MM.1S (cell line): ENCODE results near the gene RASSF1.

ENCODE experiments used
- EZH2 ChIP-seq: fragments of 300-600 bp; sonication (generic); optimal IDR thresholded peaks from 2 replicates; pipeline ENCODE3; 2017; ENCODE audit warnings: low read depth, mild to moderate bottlenecking, antibody characterized with exemption, low read length, mixed read lengths
- TF ChIP-seq, protein P1 (sequence below): fragments of 300-600 bp; sonication (generic); IDR thresholded peaks from 2 replicates; pipeline ENCODE4 v1.5.1; 2016; ENCODE audit warnings: antibody characterized with exemption, low read length, mixed read lengths

DNA sequence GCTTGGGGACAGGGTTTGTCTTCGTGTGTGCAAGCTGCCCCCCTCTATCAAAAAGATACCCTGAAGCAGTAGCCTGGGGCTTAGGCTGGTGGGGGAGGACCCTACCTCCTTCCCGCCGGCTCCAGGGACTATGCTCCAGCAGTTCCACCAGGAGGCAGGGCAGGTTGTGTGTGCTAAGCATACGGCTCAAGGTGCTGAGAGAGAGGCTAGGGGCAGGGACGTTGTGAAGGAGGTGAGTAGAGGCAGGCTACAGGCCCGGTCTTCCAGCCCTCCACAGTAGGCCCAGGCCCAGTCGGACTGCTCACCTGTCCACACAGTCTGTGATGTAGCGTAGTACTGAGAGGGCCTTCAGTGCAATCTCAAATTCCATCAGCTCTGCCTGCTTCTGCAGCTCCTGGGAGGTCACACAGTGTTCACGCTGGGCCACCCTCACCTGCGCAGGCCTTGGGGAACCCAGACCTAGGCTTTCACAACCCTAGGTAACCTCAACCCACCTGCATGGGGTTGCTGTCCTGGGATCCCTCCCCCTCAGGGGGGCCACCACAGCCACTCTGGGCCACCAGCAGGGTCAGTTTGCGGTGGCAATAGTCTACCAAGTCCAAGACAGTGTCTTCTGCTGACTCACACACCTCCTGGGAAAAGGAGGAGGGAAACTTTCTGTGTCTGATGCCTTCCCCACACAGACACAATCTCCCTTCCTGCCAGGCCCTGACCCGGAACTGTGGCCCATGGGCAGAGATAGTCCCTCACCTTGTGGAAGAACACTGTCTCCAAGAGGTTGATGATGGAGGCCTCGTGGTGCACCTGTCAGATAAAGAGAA is 2.4 kb upstream of the RASSF1 start:
- TF ChIP-seq, protein P1, sequence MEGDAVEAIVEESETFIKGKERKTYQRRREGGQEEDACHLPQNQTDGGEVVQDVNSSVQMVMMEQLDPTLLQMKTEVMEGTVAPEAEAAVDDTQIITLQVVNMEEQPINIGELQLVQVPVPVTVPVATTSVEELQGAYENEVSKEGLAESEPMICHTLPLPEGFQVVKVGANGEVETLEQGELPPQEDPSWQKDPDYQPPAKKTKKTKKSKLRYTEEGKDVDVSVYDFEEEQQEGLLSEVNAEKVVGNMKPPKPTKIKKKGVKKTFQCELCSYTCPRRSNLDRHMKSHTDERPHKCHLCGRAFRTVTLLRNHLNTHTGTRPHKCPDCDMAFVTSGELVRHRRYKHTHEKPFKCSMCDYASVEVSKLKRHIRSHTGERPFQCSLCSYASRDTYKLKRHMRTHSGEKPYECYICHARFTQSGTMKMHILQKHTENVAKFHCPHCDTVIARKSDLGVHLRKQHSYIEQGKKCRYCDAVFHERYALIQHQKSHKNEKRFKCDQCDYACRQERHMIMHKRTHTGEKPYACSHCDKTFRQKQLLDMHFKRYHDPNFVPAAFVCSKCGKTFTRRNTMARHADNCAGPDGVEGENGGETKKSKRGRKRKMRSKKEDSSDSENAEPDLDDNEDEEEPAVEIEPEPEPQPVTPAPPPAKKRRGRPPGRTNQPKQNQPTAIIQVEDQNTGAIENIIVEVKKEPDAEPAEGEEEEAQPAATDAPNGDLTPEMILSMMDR: no peak
- TF ChIP-seq EZH2: no peak
